Stimulated activated CD8-positive, alpha-beta memory T cell treated with anti-CD3 and anti-CD28 coated beads, Interleukin-7, amount 100 ng/mL, for 1 hour (primary cell): Measurements from ENCODE around the gene IL18BP.

ENCODE experiments used
- DNase-seq, 2 donors: peaks; one replicate each; pipeline ENCODE4 v3.0.0-alpha.2; 2020; ENCODE audit warnings: low read depth in 2 of 2

Gene IL18BP

GRCh38 chr11:71998649-71999310 lies at the start of gene IL18BP:
TSS of gene IL18BP (plus strand) at chr11:71998909. CDS start at chr11:71999985, 1,076 bp downstream.
- no peak for DNase-seq

GRCh38 chr11:71949034-71949433 lies 49.7 kb upstream of the IL18BP start:
- DNase-seq, result no peak

GRCh38 chr11:71951741-71952310 lies 46.9 kb upstream of the IL18BP start:
- no peak for DNase-seq

GRCh38 chr11:71955898-71956456 lies 42.7 kb upstream of the IL18BP start:
- no peak for DNase-seq

GRCh38 chr11:71962428-71963038 lies 36.2 kb upstream of the IL18BP start:
- no peak for DNase-seq

GRCh38 chr11:71963468-71963867 lies 35.2 kb upstream of the IL18BP start:
- DNase-seq, result no peak

GRCh38 chr11:71964641-71965040 lies 34.1 kb upstream of the IL18BP start:
- no peak for DNase-seq

- DNase-seq, result no peak
Observed at GRCh38 chr11:71971680-71972079, 27.0 kb upstream of the IL18BP start.

- no peak for DNase-seq
Observed at GRCh38 chr11:71976551-71976950, 22.2 kb upstream of the IL18BP start.

GRCh38 chr11:71977090-71977489 lies 21.6 kb upstream of the IL18BP start:
- no peak for DNase-seq

- DNase-seq, result peak in 1 of 2 donors; percentile 16
Observed at GRCh38 chr11:71977743-71978418, 20.8 kb upstream of the IL18BP start.

GRCh38 chr11:71979094-71979493 lies 19.6 kb upstream of the IL18BP start:
- no peak for DNase-seq

- DNase-seq, result no peak
Observed at GRCh38 chr11:71979602-71980001, 19.1 kb upstream of the IL18BP start.

- no peak for DNase-seq
Observed at GRCh38 chr11:71986131-71986530, 12.6 kb upstream of the IL18BP start.

- DNase-seq, result no peak
Observed at GRCh38 chr11:71987521-71987920, 11.2 kb upstream of the IL18BP start.

GRCh38 chr11:71988050-71988449 lies 10.7 kb upstream of the IL18BP start:
- no peak for DNase-seq

- DNase-seq, result no peak
Observed at GRCh38 chr11:71990701-71991100, 8.0 kb upstream of the IL18BP start.

GRCh38 chr11:71991494-71991893 lies 7.2 kb upstream of the IL18BP start:
- DNase-seq, result no peak

GRCh38 chr11:71992136-71992730 lies 6.5 kb upstream of the IL18BP start:
- DNase-seq, result no peak

- no peak for DNase-seq
Observed at GRCh38 chr11:71994786-71995185, 3.9 kb upstream of the IL18BP start.

GRCh38 chr11:71995726-71996291 lies 2.9 kb upstream of the IL18BP start:
- DNase-seq, result no peak

- DNase-seq, result no peak
Observed at GRCh38 chr11:71996517-71996916, 2.2 kb upstream of the IL18BP start.
